ENCODE data around the gene PDK2. TPM values are rescaled to one million over a fixed set of nuclear protein-coding genes. Genes with fewer than 3 reads are reported as not detected.

PDK2 gene
- total and polyA plus RNA-seq, 2 of the 4 experiments (the other 2 are of a cell fraction) = 26.7 to 104 TPM

GRCh38 chr17:50093807-50094206 lies 1.3 kb upstream of the PDK2 start:
- Histone ChIP-seq H2BK5ac (ENCODE audit: low read depth, low read length, poor library complexity, severe bottlenecking) (no peak overlapping the region), H2AFZ (replicated peaks; ENCODE audit: low read length, poor library complexity) (no peak overlapping the region), H3K18ac (ENCODE audit: low read depth, low read length) (no peak overlapping the region), H3K4ac (ENCODE audit: low read depth, low read length) (no peak overlapping the region), H3K56ac (ENCODE audit: extremely low read depth, insufficient read depth, low read length) (no peak overlapping the region), H3K9me3 (ENCODE audit: control insufficient read depth, insufficient read depth, low read length) (no peaks in the 10 kb centered on the region), H4K8ac (ENCODE audit: low read depth in 2 of 2, low read length in 2 of 2) (no peak overlapping the region), H3K9ac (ENCODE audit: low read depth, low read length) (no peak overlapping the region), H4K5ac (ENCODE audit: low read depth, low read length) (no peak overlapping the region), H3K27ac (ENCODE audit: insufficient read depth, low read length) (no peak overlapping the region), H3K27me3 (ENCODE audit: control insufficient read depth, insufficient read depth, low read length) (no peaks in the 10 kb centered on the region), H2AK5ac (ENCODE audit: low read depth, low read length) (no peak overlapping the region), H3K36me3 (ENCODE audit: control insufficient read depth, insufficient read depth, low read length) (peaks cover 22% of the 10 kb centered on the region), H3K4me3 (ENCODE audit: insufficient read depth, low read depth, low read length) (no peak overlapping the region), H3K79me1 (ENCODE audit: low read depth in 1 of 2, low read length in 2 of 2) (peaks cover 6 to 13% of the 10 kb centered on the region in 2 experiments; a peak in 3 of 4 replicates), H3K9me1 (ENCODE audit: insufficient read depth, low read length) (no peaks in the 10 kb centered on the region), H4K20me1 (ENCODE audit: insufficient read depth, low read length) (no peaks in the 10 kb centered on the region; the same call in 1 of the 2 replicates), H2BK120ac (ENCODE audit: low read depth, low read length) (no peak overlapping the region), H4K91ac (ENCODE audit: insufficient read depth, low read depth, low read length) (no peak overlapping the region), H3K14ac (replicated peaks; ENCODE audit: low read depth, low read length) (no peak overlapping the region), H3K4me2 (ENCODE audit: low read depth, low read length) (no peak overlapping the region), H2AK9ac (replicated peaks; ENCODE audit: low read depth, low read length, poor library complexity) (no peak overlapping the region), H2BK20ac (ENCODE audit: low read depth, low read length) (no peak overlapping the region), H3K4me1 (ENCODE audit: control insufficient read depth, insufficient read depth, low read length) (peaks cover 5% of the 10 kb centered on the region; the same call in 1 of the 2 replicates), H2BK15ac (ENCODE audit: low read depth, low read length) (no peak overlapping the region), H3K23ac (ENCODE audit: low read depth, low read length) (no peak overlapping the region)
- dilution Hi-C loops (cut with HindIII; ENCODE audit: low sequenced_read_pairs, unreplicated experiment) = no loop called here
- no peak for ATAC-seq (ENCODE audit: low read depth)
- WGBS, 2 experiments (ENCODE audit: extremely low coverage in 2 of 2, insufficient read length in 1 of 2) = no CpG with 5 or more reads among the region's 3 CpGs
- CTCF ChIA-PET = interaction anchor here (0.6 to 2.5 kb wide), 21 partner anchors 14 to 240 kb away, joined by 3 to 15 read pairs (median 4); partner anchors contain the start of gene ITGA3
- DNase-seq = no peak
- TF ChIP-seq NFE2L2 (IDR thresholded peaks at IDR 0.05; ENCODE audit: low read depth, low read length) (no peak), USF2 (IDR thresholded peaks at IDR 0.05; ENCODE audit: low read depth, low read length) (no peak), MAZ (IDR thresholded peaks at IDR 0.05; ENCODE audit: borderline replicate concordance, low read depth, low read length) (no peak), SMC3 (IDR thresholded peaks at IDR 0.05; ENCODE audit: low read depth, low read length) (no peak), CTCF (conservative IDR thresholded peaks at IDR 0.05; ENCODE audit: low read depth, low read length) (no peak), CEBPB (IDR thresholded peaks at IDR 0.05; ENCODE audit: low read depth, low read length) (no peak), ELK1 (IDR thresholded peaks at IDR 0.05; ENCODE audit: borderline replicate concordance, low read depth, low read length) (no peak), FOS (IDR thresholded peaks at IDR 0.05; ENCODE audit: low read depth, low read length) (no peak), CHD1 (IDR thresholded peaks at IDR 0.05; ENCODE audit: low read depth, low read length) (no peak), RFX5 (IDR thresholded peaks at IDR 0.05; ENCODE audit: low read depth, low read length) (no peak), RAD21 (IDR thresholded peaks at IDR 0.05; ENCODE audit: low read length) (no peak), POLR2A (IDR thresholded peaks at IDR 0.05; ENCODE audit: low read depth, low read length) (no peak), RCOR1 (IDR thresholded peaks at IDR 0.05; ENCODE audit: insufficient replicate concordance, low read length) (no peak)
- POLR2A ChIA-PET (ENCODE audit: unreplicated experiment) = interaction anchor here (1.6 kb wide), 1 partner anchor 66 kb away, joined by 4 read pairs; no protein-coding TSS in a partner anchor
- in situ Hi-C loops (cut with MboI; ENCODE audit: low sequenced_read_pairs) = loop anchor here (5.0 kb wide), 1 partner anchor 203 kb away; no protein-coding TSS in a partner anchor
- intact Hi-C loops (cut with micrococcal nuclease) = loop anchor here (1.0 to 2.0 kb wide), 3 partner anchors 55 to 203 kb away; no protein-coding TSS in a partner anchor
- no TSS peak for BruUV-seq (replicated peaks)
